Suprapubic skin (tissue), 4 donors: ENCODE measurements around the gene ERC2. TPM values are rescaled to one million over a fixed set of nuclear protein-coding genes. Genes with fewer than 3 reads are reported as not detected.

ENCODE experiments used
- DNase-seq, 2 donors: peaks; one replicate each; pipeline ENCODE4 v3.0.0-alpha.2; 2019; ENCODE audit warnings: low spot score in 2 of 2
- H3K27ac ChIP-seq: fragments of 200-600 bp; sonication (generic); one replicate; pipeline ENCODE4 v1.5.1; 2019
- H3K27me3 ChIP-seq: fragments of 200-600 bp; sonication (generic); one replicate; pipeline ENCODE4 v1.5.1; 2019
- H3K36me3 ChIP-seq: fragments of 200-600 bp; sonication (generic); one replicate; pipeline ENCODE4 v1.5.1; 2019
- H3K4me1 ChIP-seq: fragments of 200-600 bp; sonication (generic); one replicate; pipeline ENCODE4 v1.5.1; 2019
- H3K4me3 ChIP-seq: fragments of 200-600 bp; sonication (generic); one replicate; pipeline ENCODE4 v1.5.1; 2019; ENCODE audit warnings: mild to moderate bottlenecking
- H3K9me3 ChIP-seq: fragments of 200-600 bp; sonication (generic); one replicate; pipeline ENCODE4 v1.5.1; 2019
- EP300 ChIP-seq: sonication (generic); formaldehyde crosslinking; IDR thresholded peaks from one replicate; pipeline ENCODE4 v1.6.1; 2017; ENCODE audit warnings: antibody characterized with exemption
- POLR2A ChIP-seq, 2 donors: fragments of 450-650 bp; IDR thresholded peaks; one replicate each; pipeline ENCODE4 v1.6.1; 2017; ENCODE audit warnings: antibody characterized with exemption in 2 of 2, mild to moderate bottlenecking in 2 of 2, moderate library complexity in 2 of 2
- POLR2AphosphoS5 ChIP-seq, 3 donors: sonication (generic); formaldehyde crosslinking; IDR thresholded peaks; one replicate each; pipeline ENCODE4 v1.6.1; 2017; ENCODE audit warnings: antibody characterized with exemption in 3 of 3
- WGBS: methylation state at CpG from one replicate; pipeline ENCODE4 v1.1.5; 2018; 5-methylcytosine and 5-hydroxymethylcytosine counted together
- total RNA-seq, 4 donors: library from RNA; depleted of rRNA; stranded (reverse); fragments of >200 nt; gene quantifications; one replicate each; pipeline ENCODE4 v1.1.0, GENCODE V29; 2016
- TF ChIP-seq, protein P1 (sequence below), 2 donors: fragments of 200-600 bp in 1 of 2; fragments of 450-650 bp in 1 of 2; sonication (generic) in 1 of 2; IDR thresholded peaks; one replicate each; pipeline ENCODE4 v1.5.1; 2016 to 2019; ENCODE audit warnings: antibody characterized with exemption in 2 of 2, mild to moderate bottlenecking in 1 of 2, moderate library complexity in 1 of 2

The ERC2 gene
- total RNA-seq, 4 donors from 2014 or later, result 0.21 TPM; not detected in 3

- peaks cover 3% of the 10 kb centered on the region for H3K4me1 ChIP-seq
- WGBS, result 94% methylated on average over 2 of the region's 2 CpGs
- H3K9me3 ChIP-seq, result no peaks in the 10 kb centered on the region
- H3K36me3 ChIP-seq, result no peaks in the 10 kb centered on the region
- no peaks in the 10 kb centered on the region for H3K27me3 ChIP-seq
- H3K27ac ChIP-seq, result no peak overlapping the region
- no peak for DNase-seq
- no peak overlapping the region for H3K4me3 ChIP-seq
- TF ChIP-seq EP300, result no peak
- TF ChIP-seq, protein P1, sequence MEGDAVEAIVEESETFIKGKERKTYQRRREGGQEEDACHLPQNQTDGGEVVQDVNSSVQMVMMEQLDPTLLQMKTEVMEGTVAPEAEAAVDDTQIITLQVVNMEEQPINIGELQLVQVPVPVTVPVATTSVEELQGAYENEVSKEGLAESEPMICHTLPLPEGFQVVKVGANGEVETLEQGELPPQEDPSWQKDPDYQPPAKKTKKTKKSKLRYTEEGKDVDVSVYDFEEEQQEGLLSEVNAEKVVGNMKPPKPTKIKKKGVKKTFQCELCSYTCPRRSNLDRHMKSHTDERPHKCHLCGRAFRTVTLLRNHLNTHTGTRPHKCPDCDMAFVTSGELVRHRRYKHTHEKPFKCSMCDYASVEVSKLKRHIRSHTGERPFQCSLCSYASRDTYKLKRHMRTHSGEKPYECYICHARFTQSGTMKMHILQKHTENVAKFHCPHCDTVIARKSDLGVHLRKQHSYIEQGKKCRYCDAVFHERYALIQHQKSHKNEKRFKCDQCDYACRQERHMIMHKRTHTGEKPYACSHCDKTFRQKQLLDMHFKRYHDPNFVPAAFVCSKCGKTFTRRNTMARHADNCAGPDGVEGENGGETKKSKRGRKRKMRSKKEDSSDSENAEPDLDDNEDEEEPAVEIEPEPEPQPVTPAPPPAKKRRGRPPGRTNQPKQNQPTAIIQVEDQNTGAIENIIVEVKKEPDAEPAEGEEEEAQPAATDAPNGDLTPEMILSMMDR (IDR thresholded peaks at IDR 0.05), result no peak
- TF ChIP-seq POLR2A (IDR thresholded peaks at IDR 0.05), result no peak
- TF ChIP-seq POLR2AphosphoS5 (IDR thresholded peaks at IDR 0.05), result no peak
Measured at GRCh38 chr3:55884491-55885285, 583.6 kb downstream of the ERC2 start.

GRCh38 chr3:55884066-55884465 lies 584.2 kb downstream of the ERC2 start:
- Histone ChIP-seq H3K4me3 (no peak overlapping the region), H3K27me3 (no peaks in the 10 kb centered on the region), H3K27ac (no peak overlapping the region), H3K4me1 (peaks cover 3% of the 10 kb centered on the region), H3K9me3 (no peaks in the 10 kb centered on the region), H3K36me3 (no peaks in the 10 kb centered on the region)
- WGBS, result 76% methylated on average over 1 of the region's 1 CpG
- no peak for DNase-seq
- TF ChIP-seq EP300, result no peak

DNA sequence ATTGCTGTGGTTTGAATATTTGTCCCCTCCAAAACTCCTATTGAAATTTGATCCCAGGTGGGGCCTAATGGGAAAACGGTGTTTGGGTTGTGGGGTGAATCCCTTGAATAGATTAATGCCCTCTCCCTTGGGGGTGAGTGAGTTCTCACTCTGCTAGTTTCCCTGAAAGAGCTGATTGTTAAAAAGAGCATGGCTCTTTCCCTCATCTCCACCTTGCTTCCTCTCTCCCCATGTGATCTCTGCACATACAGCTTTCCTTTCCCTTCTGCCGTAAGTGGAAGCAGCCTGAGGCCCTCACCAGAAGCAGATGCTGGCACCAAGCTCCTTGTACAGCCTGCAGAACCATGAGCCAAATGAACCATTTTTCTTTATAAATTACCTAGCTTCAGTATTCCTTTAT lies 586.3 kb downstream of the ERC2 start:
- 61% methylated on average over 2 of the region's 2 CpGs for WGBS
- Histone ChIP-seq H3K9me3 (no peaks in the 10 kb centered on the region), H3K4me3 (no peak overlapping the region), H3K4me1 (peaks cover 3% of the 10 kb centered on the region), H3K27ac (no peak overlapping the region), H3K27me3 (no peaks in the 10 kb centered on the region), H3K36me3 (no peaks in the 10 kb centered on the region)
- TF ChIP-seq POLR2AphosphoS5 (IDR thresholded peaks at IDR 0.05) (no peak), EP300 (no peak), POLR2A (IDR thresholded peaks at IDR 0.05) (no peak)
- TF ChIP-seq, protein P1 (IDR thresholded peaks at IDR 0.05), result no peak
- DNase-seq, result no peak

DNA sequence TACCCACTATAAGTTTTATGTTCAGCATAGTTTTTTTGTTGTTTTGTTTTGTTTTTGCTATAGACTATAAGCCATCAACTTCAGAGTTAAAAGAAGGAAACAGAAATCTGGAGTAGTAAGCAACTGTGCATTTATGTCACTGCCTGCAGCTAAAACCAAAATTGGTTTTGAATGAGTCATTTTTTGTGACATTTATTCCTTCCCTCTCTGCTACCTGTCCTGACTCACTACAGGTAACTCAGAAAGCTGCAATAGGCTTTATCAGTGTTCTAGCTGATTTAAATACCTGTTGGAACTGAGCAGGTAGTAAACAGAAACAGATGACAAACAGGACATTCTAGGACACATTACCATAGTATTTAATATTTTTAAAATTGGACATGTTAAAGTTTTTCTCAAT lies 587.9 kb downstream of the ERC2 start:
- Histone ChIP-seq H3K4me1 (no peaks in the 10 kb centered on the region), H3K36me3 (no peaks in the 10 kb centered on the region), H3K27ac (no peak overlapping the region), H3K9me3 (no peaks in the 10 kb centered on the region), H3K27me3 (no peaks in the 10 kb centered on the region), H3K4me3 (no peak overlapping the region)
- no peak for TF ChIP-seq EP300
- TF ChIP-seq, protein P1 (IDR thresholded peaks at IDR 0.05), result no peak
- TF ChIP-seq POLR2AphosphoS5 (IDR thresholded peaks at IDR 0.05), result no peak
- no peak for TF ChIP-seq POLR2A (IDR thresholded peaks at IDR 0.05)
- no peak for DNase-seq

GRCh38 chr3:55879901-55880331 lies 588.4 kb downstream of the ERC2 start:
- Histone ChIP-seq H3K4me1 (no peaks in the 10 kb centered on the region), H3K27me3 (no peaks in the 10 kb centered on the region), H3K4me3 (no peak overlapping the region), H3K9me3 (no peaks in the 10 kb centered on the region), H3K36me3 (no peaks in the 10 kb centered on the region), H3K27ac (no peak overlapping the region)
- no peak for DNase-seq
- 40% methylated on average over 2 of the region's 2 CpGs for WGBS
- TF ChIP-seq, protein P1 (IDR thresholded peaks at IDR 0.05), result no peak
- TF ChIP-seq POLR2A (IDR thresholded peaks at IDR 0.05) (no peak), POLR2AphosphoS5 (IDR thresholded peaks at IDR 0.05) (no peak), EP300 (no peak)
